IMR-90 (cell line): ENCODE results near the gene ELL. TPM values are rescaled to one million over a fixed set of nuclear protein-coding genes. Genes with fewer than 3 reads are reported as not detected.

Experiments
- ATAC-seq: fragments of 200-7000 bp; cut with Tn5 transposase; 2 replicates; pipeline ENCODE4 v1.9.1; 2020; ENCODE audit warnings: low read depth, mild to moderate bottlenecking, moderate library complexity
- BruUV-seq: library from RNA; stranded (reverse); fragments of 400-500 nt; replicated peaks from 2 replicates; lab custom pipeline; 2021; lab: Mats Ljungman, UMichigan
- CTCF ChIA-PET: fragments of 300-600 bp; formaldehyde crosslinking; extraction: SDS; loops from one replicate; lab custom pipeline; 2021; ENCODE audit warnings: antibody characterized with exemption; lab: Yijun Ruan, JAX
- POLR2A ChIA-PET: fragments of 300-600 bp; sonication (Branson Sonifier 250); formaldehyde crosslinking; loops from one replicate; lab custom pipeline; 2022; ENCODE audit warnings: antibody characterized with exemption; ENCODE audit not compliant: unreplicated experiment; lab: Charles Lee
- DNase-seq: peaks from one replicate; pipeline ENCODE4 v3.0.0; 2013
- H2AFZ ChIP-seq: replicated peaks from 2 replicates; pipeline ENCODE3; 2013; ENCODE audit warnings: low read length, mild to moderate bottlenecking; ENCODE audit not compliant: poor library complexity
- H2AK5ac ChIP-seq: 2 replicates; pipeline ENCODE4 v1.6.1; 2013; ENCODE audit warnings: low read depth, low read length, inconsistent platforms
- H2AK9ac ChIP-seq: replicated peaks from 2 replicates; pipeline ENCODE3; 2013; ENCODE audit warnings: mild to moderate bottlenecking, low read depth, low read length, moderate library complexity; ENCODE audit not compliant: poor library complexity
- H2BK120ac ChIP-seq: 2 replicates; pipeline ENCODE4 v1.6.1; 2013; ENCODE audit warnings: low read depth, low read length, inconsistent platforms
- H2BK15ac ChIP-seq: 3 replicates; pipeline ENCODE4 v1.6.1; 2013; ENCODE audit warnings: low read depth, low read length, inconsistent platforms
- H2BK20ac ChIP-seq: 2 replicates; pipeline ENCODE4 v1.6.1; 2013; ENCODE audit warnings: low read depth, mild to moderate bottlenecking, inconsistent platforms, low read length, moderate library complexity
- H2BK5ac ChIP-seq: 2 replicates; pipeline ENCODE4 v1.6.1; 2013; ENCODE audit warnings: mild to moderate bottlenecking, low read depth, low read length, inconsistent platforms; ENCODE audit not compliant: poor library complexity, severe bottlenecking
- H3K14ac ChIP-seq: replicated peaks from 2 replicates; pipeline ENCODE4 v1.6.1; 2013; ENCODE audit warnings: low read depth, low read length, inconsistent platforms
- H3K18ac ChIP-seq: 2 replicates; pipeline ENCODE4 v1.6.1; 2013; ENCODE audit warnings: low read depth, low read length, control low read depth
- H3K23ac ChIP-seq: 2 replicates; pipeline ENCODE4 v1.6.1; 2013; ENCODE audit warnings: low read depth, low read length, inconsistent platforms
- H3K27ac ChIP-seq: 2 replicates; pipeline ENCODE4 v1.5.1; 2013; ENCODE audit warnings: mild to moderate bottlenecking, control low read depth, low read length; ENCODE audit not compliant: insufficient read depth
- H3K27me3 ChIP-seq: 2 replicates; pipeline ENCODE4 v1.6.1; 2013; ENCODE audit warnings: low read length; ENCODE audit not compliant: control insufficient read depth, insufficient read depth
- H3K36me3 ChIP-seq: 2 replicates; pipeline ENCODE4 v1.6.1; 2013; ENCODE audit warnings: low read length, mixed read lengths; ENCODE audit not compliant: control insufficient read depth, insufficient read depth
- H3K4ac ChIP-seq: 2 replicates; pipeline ENCODE4 v1.6.1; 2013; ENCODE audit warnings: low read depth, low read length, inconsistent platforms
- H3K4me1 ChIP-seq: 2 replicates; pipeline ENCODE4 v1.6.1; 2013; ENCODE audit warnings: low read length, mixed read lengths; ENCODE audit not compliant: control insufficient read depth, insufficient read depth
- H3K4me2 ChIP-seq: 2 replicates; pipeline ENCODE4 v1.6.1; 2013; ENCODE audit warnings: low read depth, mild to moderate bottlenecking, control low read depth, low read length, moderate library complexity
- H3K4me3 ChIP-seq: 2 replicates; pipeline ENCODE4 v1.5.1; 2013; ENCODE audit warnings: low read depth, mild to moderate bottlenecking, control low read depth, low read length, moderate library complexity; ENCODE audit not compliant: insufficient read depth
- H3K56ac ChIP-seq: 2 replicates; pipeline ENCODE4 v1.6.1; 2013; ENCODE audit warnings: low read length, inconsistent platforms; ENCODE audit not compliant: insufficient read depth; ENCODE audit errors: extremely low read depth
- H3K79me1 ChIP-seq, 2 experiments: 2 replicates each; pipeline ENCODE4 v1.6.1; 2013; ENCODE audit warnings: low read length in 2 of 2, inconsistent platforms in 1 of 2, low read depth in 1 of 2
- H3K9ac ChIP-seq: 2 replicates; pipeline ENCODE4 v1.6.1; 2013; ENCODE audit warnings: low read depth, low read length, control low read depth
- H3K9me1 ChIP-seq: 2 replicates; pipeline ENCODE4 v1.6.1; 2013; ENCODE audit warnings: low read length, inconsistent platforms; ENCODE audit not compliant: insufficient read depth
- H3K9me3 ChIP-seq: 2 replicates; pipeline ENCODE4 v1.6.1; 2013; ENCODE audit warnings: low read length; ENCODE audit not compliant: control insufficient read depth, insufficient read depth
- H4K20me1 ChIP-seq: 2 replicates; pipeline ENCODE4 v1.6.1; 2013; ENCODE audit warnings: low read length, inconsistent platforms; ENCODE audit not compliant: insufficient read depth
- H4K5ac ChIP-seq: 2 replicates; pipeline ENCODE4 v1.6.1; 2013; ENCODE audit warnings: mild to moderate bottlenecking, low read depth, low read length, control low read depth
- H4K8ac ChIP-seq, 2 experiments: 2 replicates each; pipeline ENCODE4 v1.6.1; 2013; ENCODE audit warnings: low read depth in 2 of 2, low read length in 2 of 2, control low read depth in 1 of 2, inconsistent platforms in 1 of 2
- H4K91ac ChIP-seq: 2 replicates; pipeline ENCODE4 v1.6.1; 2013; ENCODE audit warnings: low read depth, low read length, inconsistent platforms; ENCODE audit not compliant: insufficient read depth
- BHLHE40 ChIP-seq: fragments of 150-350 bp; IDR thresholded peaks from 2 replicates; pipeline ENCODE4 v1.6.1; 2016; ENCODE audit warnings: mild to moderate bottlenecking, low read depth, low read length
- CHD1 ChIP-seq: IDR thresholded peaks from 2 replicates; pipeline ENCODE4 v1.6.1; 2012; ENCODE audit warnings: low read depth, low read length, improper control_type of control experiment
- FOS ChIP-seq: fragments of 150-350 bp; IDR thresholded peaks from 2 replicates; pipeline ENCODE4 v1.6.1; 2016; ENCODE audit warnings: low read depth, low read length
- MAZ ChIP-seq: IDR thresholded peaks from 2 replicates; pipeline ENCODE4 v1.6.1; 2012; ENCODE audit warnings: low read depth, mild to moderate bottlenecking, low read length, improper control_type of control experiment, moderate library complexity, borderline replicate concordance
- RAD21 ChIP-seq: IDR thresholded peaks from 2 replicates; pipeline ENCODE4 v1.6.1; 2012; ENCODE audit warnings: low read length, improper control_type of control experiment
- RCOR1 ChIP-seq: IDR thresholded peaks from 2 replicates; pipeline ENCODE4 v1.6.1; 2012; ENCODE audit warnings: mild to moderate bottlenecking, low read length, improper control_type of control experiment; ENCODE audit not compliant: insufficient replicate concordance
- SMC3 ChIP-seq: fragments of 150-350 bp; IDR thresholded peaks from 2 replicates; pipeline ENCODE4 v1.6.1; 2016; ENCODE audit warnings: low read depth, mild to moderate bottlenecking, antibody characterized with exemption, low read length, moderate library complexity
- USF2 ChIP-seq: fragments of 150-350 bp; IDR thresholded peaks from 2 replicates; pipeline ENCODE4 v1.6.1; 2017; ENCODE audit warnings: mild to moderate bottlenecking, antibody characterized with exemption, low read length, low read depth
- WGBS, 2 experiments: methylation state at CpG; one replicate each; pipeline versions ENCODE4 v1.1.5 to v1.1.7; 2013; ENCODE audit warnings: missing lambda C conversion rate in 2 of 2; ENCODE audit not compliant: insufficient read length in 1 of 2; ENCODE audit errors: extremely low coverage in 2 of 2; 5-methylcytosine and 5-hydroxymethylcytosine counted together
- dilution Hi-C: fragments of 300-500 bp; cut with HindIII; formaldehyde crosslinking; loops from one replicate; pipeline ENCODE4 v1.14.3; 2018; ENCODE audit warnings: low sequenced_read_pairs; ENCODE audit not compliant: unreplicated experiment
- in situ Hi-C: fragments of 300-500 bp; cut with MboI; formaldehyde crosslinking; loops from 3 replicates; pipeline ENCODE4 v1.14.3; 2019; ENCODE audit warnings: low sequenced_read_pairs, inconsistent platforms, mixed read lengths
- intact Hi-C: fragments of 100-400 bp; cut with micrococcal nuclease; formaldehyde crosslinking; loops from 2 replicates; pipeline ENCODE4 v1.10.0; 2022
- polyA plus RNA-seq, 3 experiments: library from polyadenylated mRNA; depleted of rRNA; stranded (reverse); fragments of >200 nt; gene quantifications; 2 replicates each; pipeline ENCODE4 v1.2.3, GENCODE V29; 2012; ENCODE audit warnings: low replicate concordance in 1 of 3
- total RNA-seq: library from RNA; depleted of rRNA; stranded (reverse); fragments of >200 nt; gene quantifications from 2 replicates; pipeline ENCODE4 v1.2.3, GENCODE V29; 2012

The ELL gene
- total and polyA plus RNA-seq, 2 of the 4 experiments (the other 2 are of a cell fraction) = 6.3 to 13.1 TPM

- peaks cover 59% of the 10 kb centered on the region for H3K9me1 ChIP-seq
- peaks cover 100% of the 10 kb centered on the region for H4K20me1 ChIP-seq
- TF ChIP-seq BHLHE40 (no peak), CHD1 (no peak), FOS (no peak), RCOR1 (no peak), RAD21 (no peak), SMC3 (no peak), MAZ (no peak), USF2 (no peak)
- no peak overlapping the region for H3K4ac ChIP-seq
- no peak overlapping the region for H3K56ac ChIP-seq
- ATAC-seq (no peak), DNase-seq (no peak)
- peaks cover 13 to 100% of the 10 kb centered on the region in 2 experiments for H3K79me1 ChIP-seq
- H3K27ac ChIP-seq = no peak overlapping the region
- no peak overlapping the region for H4K5ac ChIP-seq
- H2BK15ac ChIP-seq = no peak overlapping the region
- no peak overlapping the region for H2AK5ac ChIP-seq
- no peak overlapping the region for H2AK9ac ChIP-seq
- BruUV-seq = no TSS peak
- CTCF ChIA-PET = no interaction called here
- POLR2A ChIA-PET = no interaction called here
- no peak overlapping the region for H3K4me3 ChIP-seq
- no peaks in the 10 kb centered on the region for H3K36me3 ChIP-seq
- no peak overlapping the region for H3K23ac ChIP-seq
- no peak overlapping the region for H2BK5ac ChIP-seq
- H3K27me3 ChIP-seq = no peaks in the 10 kb centered on the region
- intact Hi-C loops = no loop called here
- H4K91ac ChIP-seq = no peak overlapping the region
- no peak overlapping the region for H3K4me2 ChIP-seq
- H2BK20ac ChIP-seq = no peak overlapping the region
- no peak overlapping the region for H3K9ac ChIP-seq
- H2AFZ ChIP-seq = no peak overlapping the region
- 79% methylated on average over 6 of the region's 9 CpGs; no CpG with 5 or more reads in 1 of the 2 experiments for WGBS, 2 experiments
- no peaks in the 10 kb centered on the region for H3K9me3 ChIP-seq
- in situ Hi-C loops = no loop called here
- H4K8ac ChIP-seq = no peak overlapping the region
- H3K18ac ChIP-seq = no peak overlapping the region
- peaks cover 20% of the 10 kb centered on the region for H3K4me1 ChIP-seq
- H2BK120ac ChIP-seq = no peak overlapping the region
- dilution Hi-C loops = no loop called here
- no peak overlapping the region for H3K14ac ChIP-seq
Observed at GRCh38 chr19:18501832-18502231, 20.0 kb downstream of the ELL start.
